Right kidney (tissue), 1 donor: ENCODE data around the gene KRTDAP.

ENCODE experiments used
- DNase-seq: peaks from one replicate; pipeline ENCODE4 v3.0.0-alpha.2; 2016

The KRTDAP gene

GRCh38 chr19:35451338-35452096 lies 38.7 kb downstream of the KRTDAP start:
- no peak for DNase-seq

- DNase-seq, result no peak
Measured at GRCh38 chr19:35449359-35450043, 40.8 kb downstream of the KRTDAP start.

GRCh38 chr19:35447606-35448469 lies 42.4 kb downstream of the KRTDAP start, which contains the start of gene FFAR2:
Gene FFAR2, plus strand, starts transcription at chr19:35448257. Its CDS starts 1,458 bp downstream, at chr19:35449715.
- DNase-seq, result no peak

GRCh38 chr19:35445826-35446593 lies 44.3 kb downstream of the KRTDAP start:
- DNase-seq, result no peak

- no peak for DNase-seq
Measured at GRCh38 chr19:35444735-35445134, 45.5 kb downstream of the KRTDAP start.

GRCh38 chr19:35442091-35442490 lies 48.2 kb downstream of the KRTDAP start:
- DNase-seq, result no peak

- no peak for DNase-seq
Measured at GRCh38 chr19:35439921-35440320, 50.3 kb downstream of the KRTDAP start.

GRCh38 chr19:35438527-35438926 lies 51.7 kb downstream of the KRTDAP start:
- DNase-seq, result no peak

- no peak for DNase-seq
Measured at GRCh38 chr19:35438096-35438495, 52.2 kb downstream of the KRTDAP start.

GRCh38 chr19:35437406-35437951 lies 52.8 kb downstream of the KRTDAP start:
- DNase-seq, result no peak
